ENCODE results near the gene NCOA3.

NCOA3 gene

DNA sequence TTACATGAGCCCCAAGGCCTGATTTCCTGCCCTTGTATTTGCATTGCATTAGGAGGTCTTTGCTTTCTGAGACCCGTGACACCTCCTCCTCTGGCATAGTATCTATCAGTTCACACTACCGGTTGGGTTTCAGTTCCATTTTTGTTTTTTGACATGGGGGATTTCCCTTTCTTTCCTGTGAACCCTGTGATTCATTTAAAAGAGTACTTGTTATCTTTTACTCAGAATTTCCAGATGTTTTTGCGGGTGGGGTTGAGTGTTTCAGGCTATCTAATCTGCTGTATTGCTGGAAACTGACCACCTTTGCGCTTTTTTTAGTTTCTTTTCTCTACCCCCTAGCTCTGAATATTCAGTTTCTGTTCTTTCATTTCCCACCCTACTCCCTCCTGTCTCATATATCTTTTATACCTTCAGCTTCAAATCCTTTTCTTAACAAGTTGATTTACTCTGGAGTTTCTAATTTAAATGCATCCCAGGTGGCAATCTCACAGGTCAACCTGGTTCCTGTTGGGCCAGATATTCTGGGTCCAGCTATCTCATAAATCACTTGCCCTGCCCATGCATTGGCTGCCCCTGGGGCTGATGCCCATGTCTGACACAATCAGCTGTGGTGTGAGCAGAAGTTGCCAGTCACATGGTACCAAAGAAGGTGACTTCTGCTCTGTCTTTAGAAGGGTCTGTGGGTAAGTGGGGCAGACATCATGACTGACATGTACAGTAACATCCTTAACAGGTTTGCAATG, 14.3 kb upstream of the NCOA3 start:
- Histone ChIP-seq H2AK5ac (ENCODE audit: low read length) (no peak overlapping the region), H3K79me2 (ENCODE audit: control insufficient read depth, insufficient read depth, low read length) (no peaks in the 10 kb centered on the region), H2BK120ac (ENCODE audit: low read depth, low read length) (no peak overlapping the region), H4K8ac (ENCODE audit: low read depth, low read length) (no peak overlapping the region), H3K79me1 (ENCODE audit: low read length) (no peaks in the 10 kb centered on the region), H3K18ac (ENCODE audit: low read length) (no peak overlapping the region), H3K4me3 (ENCODE audit: low read length) (no peak overlapping the region), H3K36me3 (ENCODE audit: control insufficient read depth, insufficient read depth, low read length) (no peaks in the 10 kb centered on the region), H3K27ac (ENCODE audit: low read depth, low read length) (no peak overlapping the region), H3K27me3 (ENCODE audit: insufficient read depth, low read length, poor library complexity) (no peaks in the 10 kb centered on the region), H2BK5ac (ENCODE audit: low read length) (no peak overlapping the region), H3K4me1 (ENCODE audit: control insufficient read depth, low read depth, low read length) (no peaks in the 10 kb centered on the region), H4K5ac (ENCODE audit: low read length) (no peak overlapping the region), H3K23ac (ENCODE audit: low read length) (no peak overlapping the region), H3K9ac (ENCODE audit: low read length) (no peak overlapping the region), H3K56ac (ENCODE audit: low read length) (no peak overlapping the region), H2BK15ac (replicated peaks; ENCODE audit: low read depth) (no peak overlapping the region), H3K4ac (ENCODE audit: low read depth, low read length) (no peak overlapping the region), H3K4me2 (ENCODE audit: low read length) (no peak overlapping the region)
- no peak for DNase-seq
- WGBS (ENCODE audit: extremely low coverage, insufficient coverage, low lambda C conversion rate): no CpG with 5 or more reads among the region's 4 CpGs

GRCh38 chr20:47489448-47489872, 12.2 kb upstream of the NCOA3 start:
- no peak for DNase-seq
- Histone ChIP-seq H2BK15ac (replicated peaks; ENCODE audit: low read depth) (no peak overlapping the region), H3K4ac (ENCODE audit: low read depth, low read length) (no peak overlapping the region), H3K27me3 (ENCODE audit: insufficient read depth, low read length, poor library complexity) (no peaks in the 10 kb centered on the region), H4K8ac (ENCODE audit: low read depth, low read length) (no peak overlapping the region), H3K9ac (ENCODE audit: low read length) (no peak overlapping the region), H3K4me1 (ENCODE audit: control insufficient read depth, low read depth, low read length) (peaks cover 2% of the 10 kb centered on the region), H3K36me3 (ENCODE audit: control insufficient read depth, insufficient read depth, low read length) (no peaks in the 10 kb centered on the region), H3K18ac (ENCODE audit: low read length) (no peak overlapping the region), H4K5ac (ENCODE audit: low read length) (no peak overlapping the region), H2AK5ac (ENCODE audit: low read length) (no peak overlapping the region), H3K4me2 (ENCODE audit: low read length) (no peak overlapping the region), H3K27ac (ENCODE audit: low read depth, low read length) (no peak overlapping the region), H3K79me1 (ENCODE audit: low read length) (no peaks in the 10 kb centered on the region), H3K79me2 (ENCODE audit: control insufficient read depth, insufficient read depth, low read length) (no peaks in the 10 kb centered on the region), H3K23ac (ENCODE audit: low read length) (no peak overlapping the region), H2BK120ac (ENCODE audit: low read depth, low read length) (no peak overlapping the region), H3K56ac (ENCODE audit: low read length) (no peak overlapping the region), H2BK5ac (ENCODE audit: low read length) (no peak overlapping the region), H3K4me3 (ENCODE audit: low read length) (no peak overlapping the region)
- no CpG with 5 or more reads among the region's 8 CpGs for WGBS (ENCODE audit: extremely low coverage, insufficient coverage, low lambda C conversion rate)

- H3K36me3 ChIP-seq (ENCODE audit: control insufficient read depth, insufficient read depth, low read length): no peaks in the 10 kb centered on the region
- H3K79me2 ChIP-seq (ENCODE audit: control insufficient read depth, insufficient read depth, low read length): no peaks in the 10 kb centered on the region
- H2BK120ac ChIP-seq (ENCODE audit: low read depth, low read length): no peak overlapping the region
- no peak overlapping the region for H2AK5ac ChIP-seq (ENCODE audit: low read length)
- no peak overlapping the region for H2BK5ac ChIP-seq (ENCODE audit: low read length)
- no CpG with 5 or more reads among the region's 2 CpGs for WGBS (ENCODE audit: extremely low coverage, insufficient coverage, low lambda C conversion rate)
- H3K4ac ChIP-seq (ENCODE audit: low read depth, low read length): no peak overlapping the region
- no peak overlapping the region for H3K27ac ChIP-seq (ENCODE audit: low read depth, low read length)
- no peaks in the 10 kb centered on the region for H3K27me3 ChIP-seq (ENCODE audit: insufficient read depth, low read length, poor library complexity)
- DNase-seq: no peak
- no peak overlapping the region for H3K4me3 ChIP-seq (ENCODE audit: low read length)
- no peak overlapping the region for H3K9ac ChIP-seq (ENCODE audit: low read length)
- peaks cover 2% of the 10 kb centered on the region for H3K4me1 ChIP-seq (ENCODE audit: control insufficient read depth, low read depth, low read length)
- no peak overlapping the region for H2BK15ac ChIP-seq (replicated peaks; ENCODE audit: low read depth)
- no peak overlapping the region for H3K18ac ChIP-seq (ENCODE audit: low read length)
- no peak overlapping the region for H3K56ac ChIP-seq (ENCODE audit: low read length)
- H4K5ac ChIP-seq (ENCODE audit: low read length): no peak overlapping the region
- H3K79me1 ChIP-seq (ENCODE audit: low read length): no peaks in the 10 kb centered on the region
- no peak overlapping the region for H3K23ac ChIP-seq (ENCODE audit: low read length)
- H4K8ac ChIP-seq (ENCODE audit: low read depth, low read length): no peak overlapping the region
- no peak overlapping the region for H3K4me2 ChIP-seq (ENCODE audit: low read length)
Measured at GRCh38 chr20:47490795-47491194, 10.9 kb upstream of the NCOA3 start.

GRCh38 chr20:47492284-47492683, 9.4 kb upstream of the NCOA3 start:
- DNase-seq: no peak
- peaks cover 2% of the 10 kb centered on the region for H3K4me1 ChIP-seq (ENCODE audit: control insufficient read depth, low read depth, low read length)
- H3K23ac ChIP-seq (ENCODE audit: low read length): no peak overlapping the region
- H2BK15ac ChIP-seq (replicated peaks; ENCODE audit: low read depth): no peak overlapping the region
- H3K4me2 ChIP-seq (ENCODE audit: low read length): no peak overlapping the region
- H3K27me3 ChIP-seq (ENCODE audit: insufficient read depth, low read length, poor library complexity): no peaks in the 10 kb centered on the region
- no peak overlapping the region for H2BK5ac ChIP-seq (ENCODE audit: low read length)
- no peaks in the 10 kb centered on the region for H3K79me1 ChIP-seq (ENCODE audit: low read length)
- no peaks in the 10 kb centered on the region for H3K79me2 ChIP-seq (ENCODE audit: control insufficient read depth, insufficient read depth, low read length)
- H3K56ac ChIP-seq (ENCODE audit: low read length): no peak overlapping the region
- H3K18ac ChIP-seq (ENCODE audit: low read length): no peak overlapping the region
- no peak overlapping the region for H4K5ac ChIP-seq (ENCODE audit: low read length)
- H4K8ac ChIP-seq (ENCODE audit: low read depth, low read length): no peak overlapping the region
- H2AK5ac ChIP-seq (ENCODE audit: low read length): no peak overlapping the region
- H3K4me3 ChIP-seq (ENCODE audit: low read length): no peak overlapping the region
- H3K36me3 ChIP-seq (ENCODE audit: control insufficient read depth, insufficient read depth, low read length): no peaks in the 10 kb centered on the region
- H3K4ac ChIP-seq (ENCODE audit: low read depth, low read length): no peak overlapping the region
- WGBS (ENCODE audit: extremely low coverage, insufficient coverage, low lambda C conversion rate): no CpG with 5 or more reads among the region's 3 CpGs
- H3K9ac ChIP-seq (ENCODE audit: low read length): no peak overlapping the region
- H3K27ac ChIP-seq (ENCODE audit: low read depth, low read length): no peak overlapping the region
- H2BK120ac ChIP-seq (ENCODE audit: low read depth, low read length): no peak overlapping the region

DNA sequence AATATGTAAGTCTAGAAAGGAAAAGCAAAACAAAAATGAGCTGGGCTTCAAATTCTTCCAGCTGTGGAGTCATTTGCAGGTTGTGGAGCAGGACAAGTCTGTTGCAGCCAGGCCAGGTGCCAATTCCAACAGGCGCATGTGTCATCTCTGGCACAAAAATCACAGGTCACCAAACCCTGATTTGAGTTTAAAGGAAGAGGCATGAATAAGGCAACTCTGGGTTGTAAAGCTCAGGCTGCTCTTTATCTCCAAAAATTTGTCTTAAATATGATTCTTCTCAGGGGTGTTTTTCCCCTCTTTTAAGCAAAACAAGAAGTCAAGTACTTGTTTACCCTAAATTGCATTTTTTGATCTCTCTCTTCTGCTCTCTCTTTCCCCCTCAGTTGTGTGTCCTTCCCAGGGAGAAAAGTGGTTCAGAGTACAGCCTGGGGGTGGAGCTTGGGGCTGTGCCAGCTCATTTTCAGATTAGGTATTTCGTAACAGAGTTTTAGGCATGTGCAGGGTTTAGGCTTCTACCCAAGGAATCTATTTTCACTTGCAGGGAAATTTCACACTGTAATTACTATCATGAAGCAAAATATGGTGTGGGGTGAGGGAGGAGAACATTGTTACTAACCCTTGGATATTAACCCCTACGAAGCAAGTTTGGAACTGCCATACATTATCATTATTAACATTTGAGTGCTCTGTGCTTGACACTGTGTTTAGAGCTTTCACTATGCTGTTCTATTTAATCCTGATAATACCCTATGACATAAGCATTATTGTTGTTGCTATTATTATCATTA, 8.3 kb upstream of the NCOA3 start:
- Histone ChIP-seq H2BK15ac (replicated peaks; ENCODE audit: low read depth) (no peak overlapping the region), H3K36me3 (ENCODE audit: control insufficient read depth, insufficient read depth, low read length) (no peaks in the 10 kb centered on the region), H3K9ac (ENCODE audit: low read length) (no peak overlapping the region), H2BK120ac (ENCODE audit: low read depth, low read length) (no peak overlapping the region), H3K27me3 (ENCODE audit: insufficient read depth, low read length, poor library complexity) (no peaks in the 10 kb centered on the region), H3K79me2 (ENCODE audit: control insufficient read depth, insufficient read depth, low read length) (no peaks in the 10 kb centered on the region), H4K8ac (ENCODE audit: low read depth, low read length) (no peak overlapping the region), H4K5ac (ENCODE audit: low read length) (no peak overlapping the region), H3K4me1 (ENCODE audit: control insufficient read depth, low read depth, low read length) (peaks cover 2% of the 10 kb centered on the region), H3K4me2 (ENCODE audit: low read length) (no peak overlapping the region), H3K56ac (ENCODE audit: low read length) (no peak overlapping the region), H3K79me1 (ENCODE audit: low read length) (no peaks in the 10 kb centered on the region), H2AK5ac (ENCODE audit: low read length) (no peak overlapping the region), H3K4ac (ENCODE audit: low read depth, low read length) (no peak overlapping the region), H3K4me3 (ENCODE audit: low read length) (no peak overlapping the region), H3K23ac (ENCODE audit: low read length) (no peak overlapping the region), H3K27ac (ENCODE audit: low read depth, low read length) (no peak overlapping the region), H2BK5ac (ENCODE audit: low read length) (no peak overlapping the region), H3K18ac (ENCODE audit: low read length) (no peak overlapping the region)
- WGBS (ENCODE audit: extremely low coverage, insufficient coverage, low lambda C conversion rate): no CpG with 5 or more reads among the region's 3 CpGs
- no peak for DNase-seq

All from mesendoderm (in vitro differentiated cells).